Gastrocnemius medialis (tissue), 4 donors: ENCODE measurements around the gene HSP90AB1. TPM values are rescaled to one million over a fixed set of nuclear protein-coding genes. Genes with fewer than 3 reads are reported as not detected.
A peak's percentile ranks its signal among the peaks of the same experiment; 100 is the strongest.

Source experiments
- ATAC-seq, 2 donors: fragments of 150-250 bp; one replicate each; pipeline ENCODE4 v1.9.1; 2016
- DNase-seq, 2 donors: peaks; one replicate each; pipeline ENCODE4 v3.0.0-alpha.2; 2019
- H3K27ac ChIP-seq, 4 donors: fragments of 200-600 bp; sonication (generic); 1 replicate in 1 of 4; 2 replicates in 3 of 4; pipeline ENCODE4 v1.5.1; 2016 to 2018; ENCODE audit warnings: mild to moderate bottlenecking in 2 of 4, moderate library complexity in 1 of 4
- H3K27me3 ChIP-seq, 3 donors: fragments of 200-600 bp; sonication (generic) in 2 of 3; 1 replicate in 1 of 3; 2 replicates in 2 of 3; pipeline versions ENCODE4 v1.5.1 to v1.6.0; 2016 to 2019; ENCODE audit warnings: mild to moderate bottlenecking in 1 of 3, moderate library complexity in 1 of 3
- H3K36me3 ChIP-seq, 2 donors: fragments of 200-600 bp; sonication (generic) in 1 of 2; one replicate each; pipeline ENCODE4 v1.5.1; 2017 to 2018
- H3K4me1 ChIP-seq, 2 donors: fragments of 200-600 bp; sonication (generic) in 1 of 2; one replicate each; pipeline ENCODE4 v1.5.1; 2016 to 2017; ENCODE audit warnings: mild to moderate bottlenecking in 2 of 2
- H3K4me3 ChIP-seq, 4 donors: fragments of 200-600 bp; sonication (generic) in 3 of 4; 1 replicate in 1 of 4; 2 replicates in 3 of 4; pipeline ENCODE4 v1.5.1; 2016 to 2019; ENCODE audit warnings: mild to moderate bottlenecking in 2 of 4
- H3K9me3 ChIP-seq, 3 donors: fragments of 200-600 bp; sonication (generic) in 2 of 3; 1 replicate in 1 of 3; 2 replicates in 2 of 3; pipeline ENCODE4 v1.5.1; 2016 to 2019
- POLR2A ChIP-seq, 2 donors: fragments of 450-650 bp; IDR thresholded peaks; one replicate each; pipeline ENCODE4 v1.6.1; 2017; ENCODE audit warnings: antibody characterized with exemption in 2 of 2, mild to moderate bottlenecking in 2 of 2, moderate library complexity in 2 of 2
- in situ Hi-C, 4 donors: fragments of 200-750 bp; cut with MboI; loops; one replicate each; pipeline versions ENCODE4 v1.15.0 to v1.8.0; 2017; ENCODE audit warnings: low sequenced_read_pairs in 4 of 4
- intact Hi-C: fragments of 100-400 bp; cut with DNase I; formaldehyde crosslinking; loops from one replicate; pipeline ENCODE4 v1.15.1; 2023; ENCODE audit warnings: low total_unique reads
- total RNA-seq, 4 donors: library from RNA; depleted of rRNA; stranded (reverse); fragments of >200 nt; gene quantifications; one replicate each; pipeline versions ENCODE4 v1.1.0 to v1.2.3, GENCODE V29; 2016
- TF ChIP-seq, protein P1 (sequence below), 5 experiments: fragments of 450-650 bp in 3 of 5; fragments of 200-600 bp in 2 of 5; sonication (generic) in 2 of 5; IDR thresholded peaks in 4 of 5; conservative IDR thresholded peaks in 1 of 5; 1 replicate in 4 of 5; 2 replicates in 1 of 5; pipeline ENCODE4 v1.5.1; 2016 to 2019; ENCODE audit warnings: antibody characterized with exemption in 5 of 5, mild to moderate bottlenecking in 3 of 5, moderate library complexity in 3 of 5

Gene HSP90AB1
- total RNA-seq, 4 donors from 2014 or later, result 878 to 1,576 (median 1,106) TPM

DNA sequence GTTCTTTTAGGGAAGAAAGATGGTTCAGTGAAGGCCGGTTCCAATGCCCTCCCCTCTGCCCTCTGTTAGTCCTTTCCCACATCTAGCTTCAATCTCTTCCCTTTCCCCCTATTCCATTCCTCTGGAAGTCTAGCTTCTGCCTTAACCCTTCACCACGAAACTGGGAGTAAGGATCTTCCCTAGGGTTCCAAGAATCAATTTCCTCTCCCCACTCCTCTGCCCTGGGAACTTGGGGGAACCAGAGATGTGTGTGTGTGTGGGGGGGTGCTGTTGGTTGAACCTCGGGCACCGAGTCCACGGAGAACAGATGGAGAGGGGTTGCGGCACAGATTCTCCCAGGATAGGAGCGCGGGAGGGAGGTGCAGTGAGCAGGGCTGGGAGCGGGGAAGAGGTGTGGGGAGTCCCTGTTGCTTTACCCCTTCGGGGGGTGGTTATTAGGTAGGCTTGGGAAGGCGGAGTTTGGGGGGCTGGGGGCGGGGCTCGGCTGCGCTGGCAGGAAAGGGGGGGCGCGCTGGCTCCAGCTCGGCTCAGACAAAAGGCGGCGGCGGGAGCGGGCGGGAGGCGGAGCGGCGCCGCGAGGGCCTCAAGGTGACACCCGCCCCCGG is 23.1 kb downstream of the HSP90AB1 start, which contains the start of gene TMEM151B:
Gene TMEM151B (plus strand): TSS at position 530 of the 605 bp plus-strand sequence. CDS start 293 bp downstream, outside the sequence.
- Histone ChIP-seq H3K27ac (no peak within 1 kb of the TSS), H3K4me1 (peaks cover 0 to under 1% of the 10 kb centered on the region in 2 donors), H3K4me3 (peak within 1 kb of the TSS in 2 of 4 donors; percentile 28 to 43), H3K27me3 (peaks cover 30 to 40% (median 33%) of the 10 kb centered on the region in 3 donors), H3K9me3 (no peaks in the 10 kb centered on the region), H3K36me3 (no peaks in the 10 kb centered on the region)
- DNase-seq, result no peak
- intact Hi-C loops (loop anchor here (2.0 kb wide), 1 partner anchor 35 kb away; no protein-coding TSS in a partner anchor), in situ Hi-C loops (loop anchor here in 1 of 4 donors (5.0 kb wide), 1 partner anchor 67 kb away; no protein-coding TSS in a partner anchor)
- ATAC-seq, result no peak
- TF ChIP-seq, protein P1, sequence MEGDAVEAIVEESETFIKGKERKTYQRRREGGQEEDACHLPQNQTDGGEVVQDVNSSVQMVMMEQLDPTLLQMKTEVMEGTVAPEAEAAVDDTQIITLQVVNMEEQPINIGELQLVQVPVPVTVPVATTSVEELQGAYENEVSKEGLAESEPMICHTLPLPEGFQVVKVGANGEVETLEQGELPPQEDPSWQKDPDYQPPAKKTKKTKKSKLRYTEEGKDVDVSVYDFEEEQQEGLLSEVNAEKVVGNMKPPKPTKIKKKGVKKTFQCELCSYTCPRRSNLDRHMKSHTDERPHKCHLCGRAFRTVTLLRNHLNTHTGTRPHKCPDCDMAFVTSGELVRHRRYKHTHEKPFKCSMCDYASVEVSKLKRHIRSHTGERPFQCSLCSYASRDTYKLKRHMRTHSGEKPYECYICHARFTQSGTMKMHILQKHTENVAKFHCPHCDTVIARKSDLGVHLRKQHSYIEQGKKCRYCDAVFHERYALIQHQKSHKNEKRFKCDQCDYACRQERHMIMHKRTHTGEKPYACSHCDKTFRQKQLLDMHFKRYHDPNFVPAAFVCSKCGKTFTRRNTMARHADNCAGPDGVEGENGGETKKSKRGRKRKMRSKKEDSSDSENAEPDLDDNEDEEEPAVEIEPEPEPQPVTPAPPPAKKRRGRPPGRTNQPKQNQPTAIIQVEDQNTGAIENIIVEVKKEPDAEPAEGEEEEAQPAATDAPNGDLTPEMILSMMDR (IDR thresholded peaks at IDR 0.05 in 4 of 5, conservative IDR thresholded peaks at IDR 0.05 in 1 of 5), result no peak
- no peak for TF ChIP-seq POLR2A (IDR thresholded peaks at IDR 0.05)

DNA sequence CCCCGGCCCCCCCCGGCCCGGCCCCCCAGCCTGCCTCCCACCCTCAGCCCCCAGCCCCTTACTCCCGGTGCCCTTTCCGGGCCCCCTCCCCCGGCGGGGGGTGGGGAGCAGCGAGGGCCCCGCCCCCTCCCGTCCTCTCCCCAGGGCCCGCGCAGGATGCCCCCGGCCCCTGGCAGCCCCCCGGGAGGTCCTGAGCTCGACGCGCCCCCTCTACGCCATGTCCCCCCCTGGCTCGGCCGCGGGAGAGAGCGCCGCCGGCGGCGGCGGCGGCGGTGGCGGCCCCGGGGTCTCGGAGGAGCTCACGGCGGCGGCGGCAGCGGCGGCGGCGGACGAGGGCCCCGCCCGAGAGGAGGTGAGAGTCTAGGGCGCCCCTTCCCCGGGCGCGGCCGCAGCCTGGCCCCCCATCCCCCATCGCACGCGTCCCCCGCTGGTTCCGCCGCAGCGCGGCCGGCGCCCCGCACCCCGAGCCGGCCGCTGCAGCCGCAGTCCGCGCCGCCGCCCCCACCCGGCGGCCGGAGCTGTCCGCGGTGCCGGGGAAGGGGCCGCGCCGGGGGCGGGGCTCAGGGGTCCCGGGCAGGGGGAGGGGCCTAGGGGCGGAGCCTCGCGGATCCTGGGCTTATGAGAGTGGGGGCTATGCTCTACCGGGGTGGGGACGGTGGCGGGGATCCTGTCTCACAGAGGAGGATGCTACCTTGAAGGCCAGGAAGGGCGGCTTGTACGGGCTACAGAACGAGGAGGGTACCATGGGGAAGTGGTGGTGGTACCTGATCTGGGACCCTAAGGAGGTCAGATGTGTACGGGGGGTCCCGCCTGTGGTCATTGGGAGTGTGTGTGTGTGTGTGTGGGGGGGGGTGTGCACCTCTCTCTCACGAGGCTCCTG is 23.9 kb downstream of the HSP90AB1 start:
- Histone ChIP-seq H3K4me1 (no peaks in the 10 kb centered on the region), H3K9me3 (no peaks in the 10 kb centered on the region), H3K27ac (no peak overlapping the region), H3K4me3 (peak overlapping the region in 2 of 4 donors; percentile 28 to 43), H3K27me3 (peaks cover 30 to 46% (median 39%) of the 10 kb centered on the region in 3 donors), H3K36me3 (no peaks in the 10 kb centered on the region)
- no peak for TF ChIP-seq POLR2A (IDR thresholded peaks at IDR 0.05)
- TF ChIP-seq, protein P1 (IDR thresholded peaks at IDR 0.05 in 4 of 5, conservative IDR thresholded peaks at IDR 0.05 in 1 of 5), result no peak
- intact Hi-C loops, result no loop called here
- ATAC-seq (no peak), DNase-seq (no peak)
- in situ Hi-C loops, result no loop called here

GRCh38 chr6:44271406-44271723 is 24.5 kb downstream of the HSP90AB1 start:
- TF ChIP-seq, protein P1 (IDR thresholded peaks at IDR 0.05 in 4 of 5, conservative IDR thresholded peaks at IDR 0.05 in 1 of 5), result no peak
- TF ChIP-seq POLR2A (IDR thresholded peaks at IDR 0.05), result no peak
- H3K9me3 ChIP-seq, result no peaks in the 10 kb centered on the region
- DNase-seq (no peak), ATAC-seq (no peak)
- peaks cover 32 to 46% (median 41%) of the 10 kb centered on the region in 3 donors for H3K27me3 ChIP-seq
- no peaks in the 10 kb centered on the region for H3K36me3 ChIP-seq
- intact Hi-C loops (no loop called here), in situ Hi-C loops (no loop called here)
- H3K4me3 ChIP-seq, result no peak overlapping the region
- no peaks in the 10 kb centered on the region for H3K4me1 ChIP-seq
- no peak overlapping the region for H3K27ac ChIP-seq

DNA sequence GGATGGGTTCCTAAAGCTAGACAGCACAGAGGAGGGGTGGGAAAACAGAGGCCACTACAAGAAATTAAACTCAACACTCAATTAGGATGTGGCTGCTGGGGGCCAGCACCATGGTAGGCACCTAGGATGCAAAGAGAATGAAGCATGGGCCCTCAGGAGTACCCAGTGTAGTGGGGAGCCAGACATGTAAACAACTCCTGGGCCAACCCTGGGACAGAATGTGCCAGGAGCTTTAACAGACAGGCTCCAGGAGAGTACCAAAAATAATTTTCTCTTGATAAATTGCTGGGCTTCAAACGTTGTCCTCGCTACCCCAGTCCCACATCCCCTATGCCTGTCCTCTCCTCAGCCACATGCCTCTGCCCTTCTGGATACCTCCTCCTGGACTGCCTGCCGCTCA is 25.0 kb downstream of the HSP90AB1 start:
- Histone ChIP-seq H3K4me3 (no peak overlapping the region), H3K9me3 (no peaks in the 10 kb centered on the region), H3K36me3 (no peaks in the 10 kb centered on the region), H3K27ac (no peak overlapping the region), H3K27me3 (peaks cover 38 to 46% (median 42%) of the 10 kb centered on the region in 3 donors), H3K4me1 (no peaks in the 10 kb centered on the region)
- in situ Hi-C loops (no loop called here), intact Hi-C loops (no loop called here)
- TF ChIP-seq, protein P1 (IDR thresholded peaks at IDR 0.05 in 4 of 5, conservative IDR thresholded peaks at IDR 0.05 in 1 of 5), result no peak
- TF ChIP-seq POLR2A (IDR thresholded peaks at IDR 0.05), result no peak
- no peak for DNase-seq
- no peak for ATAC-seq
